BLaER1 treated with 17β-estradiol and CSF1 and Interleukin-3, amounts not matched to agents 10 nM and 100 nM (cell line): ENCODE measurements around the gene USP32.

Experiments used
- H3K27ac ChIP-seq, 11 experiments: shearing (Covaris generic); formaldehyde crosslinking; 2 replicates each; pipeline ENCODE4 v1.8.1; 2022
- H3K27me3 ChIP-seq, 11 experiments: shearing (Covaris generic); formaldehyde crosslinking; 2 replicates each; pipeline ENCODE4 v1.8.1; 2022
- H3K36me3 ChIP-seq, 11 experiments: shearing (Covaris generic); formaldehyde crosslinking; 2 replicates each; pipeline ENCODE4 v1.8.1; 2022
- H3K4me1 ChIP-seq, 10 experiments: shearing (Covaris generic); formaldehyde crosslinking; 2 replicates each; pipeline ENCODE4 v1.8.1; 2022
- H3K4me2 ChIP-seq, 11 experiments: shearing (Covaris generic); formaldehyde crosslinking; 2 replicates each; pipeline ENCODE4 v1.8.1; 2022
- H3K4me3 ChIP-seq, 10 experiments: shearing (Covaris generic); formaldehyde crosslinking; 2 replicates each; pipeline ENCODE4 v1.8.1; 2022
- H3K9ac ChIP-seq, 11 experiments: shearing (Covaris generic); formaldehyde crosslinking; 2 replicates each; pipeline ENCODE4 v1.8.1; 2022
- H3K9me3 ChIP-seq, 11 experiments: shearing (Covaris generic); formaldehyde crosslinking; replicated peaks in 1 of 11; 2 replicates each; pipeline ENCODE4 v1.8.1; 2022
- H4K20me1 ChIP-seq, 11 experiments: shearing (Covaris generic); formaldehyde crosslinking; 2 replicates each; pipeline ENCODE4 v1.8.1; 2022
- Cebpa-rat ChIP-seq, 11 experiments: shearing (Covaris generic); IDR thresholded peaks; 2 replicates each; pipeline ENCODE4 v1.8.1; 2022

Gene USP32

DNA sequence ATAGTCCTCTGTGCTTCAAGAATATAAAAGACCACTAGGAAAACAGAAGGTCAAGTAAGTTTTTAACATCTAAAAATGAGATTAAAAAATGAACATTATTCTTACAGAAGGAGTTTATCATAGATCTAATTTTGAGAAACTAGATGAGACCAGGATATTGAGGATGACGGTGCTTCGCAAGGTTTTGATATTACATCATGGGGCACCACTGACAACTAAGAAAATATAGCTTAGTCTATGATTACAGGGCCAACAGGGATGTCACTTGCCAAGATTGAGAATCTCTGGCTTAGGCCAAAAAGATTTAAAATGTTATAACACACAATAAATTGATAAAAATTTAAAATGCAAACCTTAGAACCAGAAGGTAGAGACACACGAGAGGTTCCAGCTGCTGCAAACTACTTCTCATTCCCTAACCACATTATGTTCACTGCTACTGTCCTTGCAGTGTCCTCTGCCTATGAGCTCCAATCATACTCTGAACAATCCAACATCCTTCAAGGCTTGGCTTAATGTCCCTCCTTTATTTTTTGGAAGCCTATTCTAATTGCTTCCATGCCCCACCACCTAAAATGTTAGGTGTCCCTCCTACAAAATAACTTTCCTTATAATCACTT is 33.2 kb downstream of the USP32 start:
- H3K36me3 ChIP-seq, result peaks cover 0 to 29% (median 0%) of the 10 kb centered on the region in 11 experiments; a peak in 5 of 22 replicates
- H3K27me3 ChIP-seq, result no peaks in the 10 kb centered on the region
- H3K9me3 ChIP-seq, result 0 out of 22 replicates have a peak, but pooled peaks cover 0 to 4% (median 0%) of the 10 kb centered on the region in 11 experiments
- H3K4me1 ChIP-seq, result peaks cover 0 to 65% (median 21%) of the 10 kb centered on the region in 10 experiments; a peak in 11 of 20 replicates
- peaks cover 7 to 100% (median 69%) of the 10 kb centered on the region in 11 experiments; a peak in 19 of 22 replicates for H4K20me1 ChIP-seq
- no peak overlapping the region for H3K4me3 ChIP-seq
- peak overlapping the region in 2 of 11 experiments; percentile 47 to 56; a peak in 5 of 22 replicates for H3K4me2 ChIP-seq
- TF ChIP-seq Cebpa-rat (IDR thresholded peaks at IDR 0.05), result no peak
- no peak overlapping the region for H3K27ac ChIP-seq
- H3K9ac ChIP-seq, result no peak overlapping the region

DNA sequence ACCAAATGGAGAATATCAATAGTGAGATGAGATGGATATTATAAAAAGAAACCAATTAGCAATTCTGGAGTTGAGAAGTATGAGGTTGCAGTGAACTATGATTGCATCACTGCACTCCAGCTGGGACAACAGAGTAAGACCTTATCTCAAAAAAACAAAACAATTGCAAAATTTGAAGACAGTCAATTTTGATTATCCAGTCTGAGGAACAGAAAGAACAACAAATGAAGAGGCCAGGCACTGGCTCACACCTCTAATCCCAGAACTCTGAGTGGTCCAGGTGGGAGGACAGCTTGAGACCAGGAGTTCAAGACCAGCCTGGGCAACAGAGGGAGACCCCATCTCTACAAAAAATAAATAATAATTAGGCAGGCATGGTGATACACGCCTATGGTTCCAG is 35.0 kb downstream of the USP32 start:
- Histone ChIP-seq H3K9me3 (0 out of 22 replicates have a peak, but pooled peaks cover 0 to 4% (median 0%) of the 10 kb centered on the region in 11 experiments), H3K27ac (peak overlapping the region in 2 of 11 experiments; percentile 12 to 27; a peak in 2 of 22 replicates), H3K4me1 (peaks cover 0 to 58% (median 19%) of the 10 kb centered on the region in 10 experiments; a peak in 11 of 20 replicates), H4K20me1 (peaks cover 4 to 100% (median 68%) of the 10 kb centered on the region in 11 experiments; a peak in 19 of 22 replicates), H3K27me3 (no peaks in the 10 kb centered on the region), H3K4me2 (peak overlapping the region in 5 of 11 experiments; percentile 29 to 56 (median 36); a peak in 10 of 22 replicates), H3K9ac (no peak overlapping the region), H3K4me3 (no peak overlapping the region), H3K36me3 (peaks cover 0 to 42% (median 8%) of the 10 kb centered on the region in 11 experiments; a peak in 10 of 22 replicates)
- peak in 1 of 11 experiments; percentile 38; a peak in 1 of 22 replicates for TF ChIP-seq Cebpa-rat (IDR thresholded peaks at IDR 0.05)

DNA sequence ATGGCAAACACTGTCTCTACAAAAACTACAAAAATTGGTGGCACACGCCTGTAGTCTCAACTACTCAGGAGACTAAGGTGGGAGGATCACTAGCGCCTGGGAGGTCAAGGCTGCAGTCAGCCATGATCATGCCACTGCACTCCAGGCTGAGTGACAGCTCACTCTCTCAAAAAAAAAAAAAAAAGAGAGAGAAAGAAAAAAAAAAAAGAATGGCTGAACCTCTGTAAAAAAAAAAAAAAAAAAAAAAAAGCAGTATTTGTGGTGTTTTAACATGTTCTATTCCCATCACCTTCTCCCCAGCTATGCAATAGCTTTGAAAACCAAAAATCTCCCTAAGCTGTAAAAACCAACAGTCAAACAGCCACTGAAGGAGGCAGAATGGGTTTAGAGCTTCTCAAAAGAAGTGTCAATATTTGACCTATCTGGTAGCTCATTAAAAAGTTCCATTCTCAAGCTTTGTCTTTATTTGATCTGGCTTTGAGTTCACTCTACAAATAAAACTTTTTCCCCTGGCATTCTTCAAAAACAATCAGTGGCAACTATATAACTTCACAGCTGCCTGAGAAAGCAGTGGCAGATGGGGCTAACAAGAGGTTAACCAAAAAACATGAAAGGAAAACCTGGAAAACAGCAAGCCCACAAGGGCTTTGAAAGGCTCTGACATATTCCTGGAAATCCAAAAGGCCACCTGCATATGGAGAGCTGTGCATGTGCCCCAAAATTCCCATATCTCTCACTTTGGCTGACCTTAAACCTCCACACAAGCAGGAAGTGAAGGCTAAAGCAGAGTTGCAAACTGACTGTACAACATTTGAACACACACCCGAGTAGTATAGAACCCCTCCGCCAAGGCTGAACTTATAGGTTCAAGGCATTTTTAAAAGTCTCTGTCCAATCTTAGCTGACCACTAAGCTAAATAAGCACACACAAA is 36.0 kb downstream of the USP32 start:
- no peak for TF ChIP-seq Cebpa-rat (IDR thresholded peaks at IDR 0.05)
- H3K27ac ChIP-seq, result no peak overlapping the region
- no peak overlapping the region for H3K4me3 ChIP-seq
- H3K9me3 ChIP-seq, result 0 out of 22 replicates have a peak, but pooled peaks cover 0 to 4% (median 0%) of the 10 kb centered on the region in 11 experiments
- H4K20me1 ChIP-seq, result peaks cover 4 to 100% (median 67%) of the 10 kb centered on the region in 11 experiments; a peak in 20 of 22 replicates
- H3K4me2 ChIP-seq, result peak overlapping the region in 4 of 11 experiments; percentile 33 to 48 (median 40); a peak in 6 of 22 replicates
- peaks cover 0 to 58% (median 19%) of the 10 kb centered on the region in 10 experiments; a peak in 12 of 20 replicates for H3K4me1 ChIP-seq
- no peaks in the 10 kb centered on the region for H3K27me3 ChIP-seq
- no peak overlapping the region for H3K9ac ChIP-seq
- H3K36me3 ChIP-seq, result peaks cover 0 to 42% (median 8%) of the 10 kb centered on the region in 11 experiments; a peak in 10 of 22 replicates

DNA sequence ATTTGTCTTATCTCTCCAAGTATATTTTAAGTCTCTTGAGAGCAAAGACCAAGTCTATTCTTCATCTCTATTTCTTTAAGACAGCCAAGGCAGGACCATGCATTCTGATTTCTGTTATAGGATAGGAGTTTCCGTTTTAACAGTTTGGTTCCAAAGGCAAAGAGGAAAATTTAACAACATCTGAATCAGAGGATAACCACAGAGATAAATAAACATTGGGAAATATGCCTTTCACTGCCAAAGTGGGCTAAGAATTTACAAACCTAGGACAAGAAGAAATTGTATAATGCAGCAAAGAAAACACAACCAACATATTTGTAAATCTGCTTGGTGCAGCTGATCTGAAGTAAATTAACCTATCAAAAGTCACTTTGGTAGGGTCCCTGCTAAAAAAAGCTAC is 37.7 kb downstream of the USP32 start:
- Histone ChIP-seq H3K4me1 (peaks cover 0 to 51% (median 19%) of the 10 kb centered on the region in 10 experiments; a peak in 12 of 20 replicates), H3K4me3 (no peak overlapping the region), H3K27ac (0 out of 22 replicates have a peak overlapping the region, but pooled peaks of 1 of the 11 experiments have one; percentile 6), H3K9ac (no peak overlapping the region), H3K4me2 (peak overlapping the region in 5 of 11 experiments; percentile 27 to 48 (median 33); a peak in 7 of 22 replicates), H3K27me3 (no peaks in the 10 kb centered on the region), H3K36me3 (peaks cover 0 to 47% (median 8%) of the 10 kb centered on the region in 11 experiments; a peak in 10 of 22 replicates), H4K20me1 (peaks cover 4 to 98% (median 66%) of the 10 kb centered on the region in 11 experiments; a peak in 20 of 22 replicates), H3K9me3 (0 out of 22 replicates have a peak, but pooled peaks cover 0 to 4% (median 0%) of the 10 kb centered on the region in 11 experiments)
- no peak for TF ChIP-seq Cebpa-rat (IDR thresholded peaks at IDR 0.05)

DNA sequence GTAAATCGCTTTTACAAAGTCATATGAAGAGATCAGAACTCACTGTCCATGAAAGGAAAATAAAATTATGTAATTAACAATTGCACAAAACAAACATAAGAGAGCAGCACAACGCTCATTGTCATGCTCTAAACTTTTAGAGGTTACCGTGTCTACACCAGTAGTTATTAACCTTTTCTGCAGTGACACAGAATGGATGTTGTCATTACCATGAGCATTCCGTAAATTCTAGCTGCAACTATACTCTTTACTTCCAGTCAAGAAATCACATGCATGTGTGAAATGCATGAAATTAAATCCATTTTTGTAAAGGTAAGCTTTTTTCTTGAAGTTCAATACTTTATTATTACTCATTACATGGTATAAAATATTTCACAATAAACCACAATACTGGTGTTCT is 38.2 kb downstream of the USP32 start:
- Histone ChIP-seq H3K4me3 (no peak overlapping the region), H3K27me3 (no peaks in the 10 kb centered on the region), H3K27ac (no peak overlapping the region), H3K4me1 (peaks cover 0 to 47% (median 19%) of the 10 kb centered on the region in 10 experiments; a peak in 12 of 20 replicates), H3K9ac (no peak overlapping the region), H3K4me2 (no peak overlapping the region), H4K20me1 (peaks cover 4 to 98% (median 63%) of the 10 kb centered on the region in 11 experiments; a peak in 20 of 22 replicates), H3K36me3 (peaks cover 0 to 47% (median 8%) of the 10 kb centered on the region in 11 experiments; a peak in 10 of 22 replicates), H3K9me3 (0 out of 22 replicates have a peak, but pooled peaks cover 0 to 4% (median 0%) of the 10 kb centered on the region in 11 experiments)
- TF ChIP-seq Cebpa-rat (IDR thresholded peaks at IDR 0.05), result no peak

DNA sequence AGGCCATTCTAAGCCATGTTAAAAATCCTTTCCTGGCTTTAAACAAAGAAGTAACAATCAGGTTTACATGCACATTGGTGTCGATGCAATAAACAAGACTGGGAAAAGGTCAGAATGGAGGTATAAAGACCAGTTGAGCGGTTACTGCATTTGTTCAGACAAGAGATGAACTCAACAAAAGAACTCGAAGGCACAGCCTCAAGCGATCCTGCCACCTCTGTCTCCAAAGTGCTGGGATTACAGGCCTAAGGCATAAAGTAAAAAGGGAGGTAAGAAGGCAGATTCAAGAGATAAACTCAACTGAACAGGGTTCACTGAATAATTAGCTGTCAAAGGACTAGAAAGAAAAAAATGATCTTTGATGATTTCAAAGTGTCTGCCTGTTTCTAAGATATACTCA is 39.4 kb downstream of the USP32 start:
- H3K27ac ChIP-seq, result no peak overlapping the region
- H3K36me3 ChIP-seq, result peaks cover 0 to 50% (median 8%) of the 10 kb centered on the region in 11 experiments; a peak in 13 of 22 replicates
- peaks cover 4 to 98% (median 63%) of the 10 kb centered on the region in 11 experiments; a peak in 20 of 22 replicates for H4K20me1 ChIP-seq
- no peak overlapping the region for H3K4me3 ChIP-seq
- no peak overlapping the region for H3K4me2 ChIP-seq
- no peaks in the 10 kb centered on the region for H3K27me3 ChIP-seq
- no peak for TF ChIP-seq Cebpa-rat (IDR thresholded peaks at IDR 0.05)
- no peak overlapping the region for H3K9ac ChIP-seq
- H3K9me3 ChIP-seq, result 0 out of 22 replicates have a peak, but pooled peaks cover 0 to 4% (median 0%) of the 10 kb centered on the region in 11 experiments
- peaks cover 0 to 39% (median 13%) of the 10 kb centered on the region in 10 experiments; a peak in 12 of 20 replicates for H3K4me1 ChIP-seq

DNA sequence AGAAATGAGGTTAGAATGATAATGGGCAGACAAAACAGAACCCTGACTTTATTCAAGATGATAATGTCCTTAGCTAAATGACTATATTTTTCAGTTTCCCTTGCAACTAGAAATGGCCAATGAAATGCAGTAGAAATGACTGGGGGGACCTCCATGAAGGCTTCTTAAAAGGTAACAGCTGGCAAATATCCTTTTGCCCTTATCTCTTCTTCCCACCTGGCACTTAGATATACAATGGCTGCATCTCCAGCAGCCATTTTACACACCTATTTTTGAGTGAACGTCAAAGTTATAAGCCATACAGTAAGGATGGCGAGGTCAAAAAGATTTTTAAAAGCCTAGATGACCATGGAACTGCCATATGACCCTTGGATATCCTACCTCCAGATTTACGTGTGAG is 39.9 kb downstream of the USP32 start:
- H3K27ac ChIP-seq, result no peak overlapping the region
- peaks cover 0 to 50% (median 8%) of the 10 kb centered on the region in 11 experiments; a peak in 13 of 22 replicates for H3K36me3 ChIP-seq

More for the DNA sequence above, 39.9 kb downstream of the USP32 start:
- 0 out of 22 replicates have a peak, but pooled peaks cover 0 to 3% (median 0%) of the 10 kb centered on the region in 11 experiments for H3K9me3 ChIP-seq
- H3K4me1 ChIP-seq, result peaks cover 0 to 35% (median 9%) of the 10 kb centered on the region in 10 experiments; a peak in 12 of 20 replicates
- no peak overlapping the region for H3K9ac ChIP-seq
- H4K20me1 ChIP-seq, result peaks cover 4 to 98% (median 63%) of the 10 kb centered on the region in 11 experiments; a peak in 20 of 22 replicates
- no peaks in the 10 kb centered on the region for H3K27me3 ChIP-seq
- no peak overlapping the region for H3K4me2 ChIP-seq
- TF ChIP-seq Cebpa-rat (IDR thresholded peaks at IDR 0.05), result no peak
- no peak overlapping the region for H3K4me3 ChIP-seq
